Measurements from ENCODE around the gene TP73.

DNA sequence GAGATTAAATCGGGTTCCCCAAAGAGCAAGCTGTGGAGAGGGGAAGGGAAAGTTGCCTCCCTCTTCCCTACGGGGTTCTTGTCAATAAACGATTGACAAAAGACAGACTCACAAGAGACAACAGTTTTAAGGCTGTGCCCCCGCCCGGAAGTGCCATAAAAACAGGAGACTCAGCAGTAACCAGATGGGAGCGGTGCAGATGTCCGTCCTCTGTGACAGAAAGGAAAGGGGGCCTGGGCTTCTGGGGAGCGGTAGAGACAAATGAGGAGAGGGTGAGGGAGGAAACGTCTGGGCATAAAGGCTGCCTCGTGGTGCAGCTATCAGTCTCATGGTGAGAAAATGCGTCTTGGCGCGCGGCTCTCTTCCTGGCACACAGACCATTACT, 5.9 kb downstream of the TP73 start:
- no peak for TF ChIP-seq EZH2 (IDR thresholded peaks at IDR 0.05; ENCODE audit: borderline replicate concordance, insufficient read depth, low read length, poor library complexity, severe bottlenecking)
- TF ChIP-seq, protein P1, sequence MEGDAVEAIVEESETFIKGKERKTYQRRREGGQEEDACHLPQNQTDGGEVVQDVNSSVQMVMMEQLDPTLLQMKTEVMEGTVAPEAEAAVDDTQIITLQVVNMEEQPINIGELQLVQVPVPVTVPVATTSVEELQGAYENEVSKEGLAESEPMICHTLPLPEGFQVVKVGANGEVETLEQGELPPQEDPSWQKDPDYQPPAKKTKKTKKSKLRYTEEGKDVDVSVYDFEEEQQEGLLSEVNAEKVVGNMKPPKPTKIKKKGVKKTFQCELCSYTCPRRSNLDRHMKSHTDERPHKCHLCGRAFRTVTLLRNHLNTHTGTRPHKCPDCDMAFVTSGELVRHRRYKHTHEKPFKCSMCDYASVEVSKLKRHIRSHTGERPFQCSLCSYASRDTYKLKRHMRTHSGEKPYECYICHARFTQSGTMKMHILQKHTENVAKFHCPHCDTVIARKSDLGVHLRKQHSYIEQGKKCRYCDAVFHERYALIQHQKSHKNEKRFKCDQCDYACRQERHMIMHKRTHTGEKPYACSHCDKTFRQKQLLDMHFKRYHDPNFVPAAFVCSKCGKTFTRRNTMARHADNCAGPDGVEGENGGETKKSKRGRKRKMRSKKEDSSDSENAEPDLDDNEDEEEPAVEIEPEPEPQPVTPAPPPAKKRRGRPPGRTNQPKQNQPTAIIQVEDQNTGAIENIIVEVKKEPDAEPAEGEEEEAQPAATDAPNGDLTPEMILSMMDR (IDR thresholded peaks at IDR 0.05; ENCODE audit: poor library complexity, severe bottlenecking): no peak
- TF ChIP-seq, protein P2, sequence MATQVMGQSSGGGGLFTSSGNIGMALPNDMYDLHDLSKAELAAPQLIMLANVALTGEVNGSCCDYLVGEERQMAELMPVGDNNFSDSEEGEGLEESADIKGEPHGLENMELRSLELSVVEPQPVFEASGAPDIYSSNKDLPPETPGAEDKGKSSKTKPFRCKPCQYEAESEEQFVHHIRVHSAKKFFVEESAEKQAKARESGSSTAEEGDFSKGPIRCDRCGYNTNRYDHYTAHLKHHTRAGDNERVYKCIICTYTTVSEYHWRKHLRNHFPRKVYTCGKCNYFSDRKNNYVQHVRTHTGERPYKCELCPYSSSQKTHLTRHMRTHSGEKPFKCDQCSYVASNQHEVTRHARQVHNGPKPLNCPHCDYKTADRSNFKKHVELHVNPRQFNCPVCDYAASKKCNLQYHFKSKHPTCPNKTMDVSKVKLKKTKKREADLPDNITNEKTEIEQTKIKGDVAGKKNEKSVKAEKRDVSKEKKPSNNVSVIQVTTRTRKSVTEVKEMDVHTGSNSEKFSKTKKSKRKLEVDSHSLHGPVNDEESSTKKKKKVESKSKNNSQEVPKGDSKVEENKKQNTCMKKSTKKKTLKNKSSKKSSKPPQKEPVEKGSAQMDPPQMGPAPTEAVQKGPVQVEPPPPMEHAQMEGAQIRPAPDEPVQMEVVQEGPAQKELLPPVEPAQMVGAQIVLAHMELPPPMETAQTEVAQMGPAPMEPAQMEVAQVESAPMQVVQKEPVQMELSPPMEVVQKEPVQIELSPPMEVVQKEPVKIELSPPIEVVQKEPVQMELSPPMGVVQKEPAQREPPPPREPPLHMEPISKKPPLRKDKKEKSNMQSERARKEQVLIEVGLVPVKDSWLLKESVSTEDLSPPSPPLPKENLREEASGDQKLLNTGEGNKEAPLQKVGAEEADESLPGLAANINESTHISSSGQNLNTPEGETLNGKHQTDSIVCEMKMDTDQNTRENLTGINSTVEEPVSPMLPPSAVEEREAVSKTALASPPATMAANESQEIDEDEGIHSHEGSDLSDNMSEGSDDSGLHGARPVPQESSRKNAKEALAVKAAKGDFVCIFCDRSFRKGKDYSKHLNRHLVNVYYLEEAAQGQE (IDR thresholded peaks at IDR 0.05; ENCODE audit: borderline replicate concordance): no peak

Measured in neural cell (in vitro differentiated cells).